HG02642 (cell line): ENCODE results near the gene NASP.

ENCODE experiments used
- ATAC-seq: cut with Tn5 transposase; IDR thresholded peaks from one replicate; pipeline ENCODE4 v1.9.1; 2021; ENCODE audit warnings: mild to moderate bottlenecking; ENCODE audit not compliant: unreplicated experiment, poor library complexity

Gene NASP

GRCh38 chr1:45583666-45584350, at the start of gene NASP:
NASP (plus strand) TSS chr1:45584041; CDS start chr1:45584147, 106 bp downstream.
- ATAC-seq, result peak; percentile 70

- ATAC-seq, result no peak
Observed at GRCh38 chr1:45535988-45536766, 47.7 kb upstream of the NASP start.

- no peak for ATAC-seq
Observed at GRCh38 chr1:45536886-45537285, 47.0 kb upstream of the NASP start.

- ATAC-seq, result no peak
Observed at GRCh38 chr1:45541193-45541592, 42.6 kb upstream of the NASP start.

- no peak for ATAC-seq
Observed at GRCh38 chr1:45542591-45542990, 41.2 kb upstream of the NASP start.

- ATAC-seq, result peak; percentile 49
Observed at GRCh38 chr1:45543581-45544417, 40.0 kb upstream of the NASP start.

GRCh38 chr1:45544530-45544929, 39.3 kb upstream of the NASP start:
- ATAC-seq, result no peak

- ATAC-seq, result peak; percentile 65
Observed at GRCh38 chr1:45545019-45545493, 38.8 kb upstream of the NASP start.

- no peak for ATAC-seq
Observed at GRCh38 chr1:45545553-45546310, 38.1 kb upstream of the NASP start.

- peak; percentile 91 for ATAC-seq
Observed at GRCh38 chr1:45550401-45551351, 33.2 kb upstream of the NASP start, which contains the start of gene AKR1A1. AKR1A1 (plus strand) TSS chr1:45550826; CDS start chr1:45561795, 10,969 bp downstream.

GRCh38 chr1:45551684-45552083, 32.2 kb upstream of the NASP start:
- no peak for ATAC-seq

- ATAC-seq, result no peak
Observed at GRCh38 chr1:45552331-45552730, 31.5 kb upstream of the NASP start.

GRCh38 chr1:45554198-45554597, 29.6 kb upstream of the NASP start:
- no peak for ATAC-seq

GRCh38 chr1:45557422-45557944, 26.4 kb upstream of the NASP start:
- ATAC-seq, result no peak

- ATAC-seq, result no peak
Observed at GRCh38 chr1:45563843-45564242, 20.0 kb upstream of the NASP start.

GRCh38 chr1:45566722-45567121, 17.1 kb upstream of the NASP start:
- ATAC-seq, result no peak

- ATAC-seq, result no peak
Observed at GRCh38 chr1:45567911-45568310, 15.9 kb upstream of the NASP start.

GRCh38 chr1:45568421-45568820, 15.4 kb upstream of the NASP start:
- no peak for ATAC-seq

- no peak for ATAC-seq
Observed at GRCh38 chr1:45569571-45569961, 14.3 kb upstream of the NASP start.
